Measurements from ENCODE around the gene GTF2A1L. TPM values are rescaled to one million over a fixed set of nuclear protein-coding genes. Genes with fewer than 3 reads are reported as not detected.

The GTF2A1L gene
- total RNA-seq, 1 donor from 2014 or later: not detected

DNA sequence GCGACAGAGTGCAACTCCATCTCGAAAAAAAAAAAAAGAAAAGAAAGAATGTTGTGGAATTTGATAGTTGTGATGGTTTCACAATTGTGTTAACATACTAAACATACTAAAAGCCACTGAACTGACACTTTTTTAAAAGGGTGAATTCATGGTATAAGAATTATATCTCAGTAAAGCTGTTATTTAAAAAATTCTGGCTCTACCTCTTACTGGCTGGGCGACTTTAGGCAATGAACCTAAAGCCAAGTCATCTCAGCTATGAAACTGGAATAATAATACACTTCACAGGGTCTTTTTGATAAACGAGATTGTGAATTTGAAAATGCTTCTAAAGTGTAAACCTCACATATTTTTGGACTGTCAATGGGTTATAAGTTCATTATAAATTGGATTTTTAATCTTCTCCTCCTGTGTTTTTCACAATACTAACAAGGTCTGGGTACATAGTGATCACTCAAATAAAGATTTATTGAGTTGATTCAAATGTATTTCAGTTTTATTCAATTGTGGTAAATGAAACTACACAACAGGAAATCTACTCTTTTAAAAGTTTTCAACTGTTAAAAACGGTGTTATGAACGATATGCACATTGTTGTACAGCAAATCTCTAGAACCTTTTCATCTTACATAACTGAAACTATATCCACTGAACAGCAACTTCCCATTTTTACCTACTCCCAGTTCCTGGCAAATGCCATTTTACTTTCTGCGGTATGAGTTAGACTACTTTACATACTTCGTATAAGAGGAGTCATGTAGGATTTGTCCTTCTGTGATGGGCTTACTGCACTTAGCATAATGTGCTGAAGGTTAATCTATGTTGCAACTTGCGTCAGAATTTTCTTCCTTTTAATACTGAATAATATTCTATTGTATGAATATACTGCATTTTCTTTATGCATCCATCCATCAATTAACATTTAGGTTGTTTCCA, 43.0 kb upstream of the GTF2A1L start:
- TF ChIP-seq CTCF (IDR thresholded peaks at IDR 0.05; ENCODE audit: unreplicated experiment): no peak
- H3K27ac Mint-ChIP-seq (ENCODE audit: unreplicated experiment): no peak overlapping the region
- no peaks in the 10 kb centered on the region for H3K4me1 Mint-ChIP-seq (ENCODE audit: unreplicated experiment)
- no peaks in the 10 kb centered on the region for H3K27me3 Mint-ChIP-seq (ENCODE audit: unreplicated experiment)
- no peak for DNase-seq (ENCODE audit: low spot score)
- H3K36me3 Mint-ChIP-seq (ENCODE audit: low read depth, unreplicated experiment): no peaks in the 10 kb centered on the region
- no peak overlapping the region for H3K4me3 Mint-ChIP-seq (ENCODE audit: unreplicated experiment)
- H3K9me3 Mint-ChIP-seq (ENCODE audit: unreplicated experiment): no peaks in the 10 kb centered on the region

GRCh38 chr2:48578313-48578712, 39.3 kb upstream of the GTF2A1L start:
- Mint-ChIP-seq H3K27ac (ENCODE audit: unreplicated experiment) (no peak overlapping the region), H3K9me3 (ENCODE audit: unreplicated experiment) (no peaks in the 10 kb centered on the region), H3K36me3 (ENCODE audit: low read depth, unreplicated experiment) (no peaks in the 10 kb centered on the region), H3K4me1 (ENCODE audit: unreplicated experiment) (no peaks in the 10 kb centered on the region), H3K27me3 (ENCODE audit: unreplicated experiment) (no peaks in the 10 kb centered on the region), H3K4me3 (ENCODE audit: unreplicated experiment) (no peak overlapping the region)
- DNase-seq (ENCODE audit: low spot score): no peak
- TF ChIP-seq CTCF (IDR thresholded peaks at IDR 0.05; ENCODE audit: unreplicated experiment): no peak

DNA sequence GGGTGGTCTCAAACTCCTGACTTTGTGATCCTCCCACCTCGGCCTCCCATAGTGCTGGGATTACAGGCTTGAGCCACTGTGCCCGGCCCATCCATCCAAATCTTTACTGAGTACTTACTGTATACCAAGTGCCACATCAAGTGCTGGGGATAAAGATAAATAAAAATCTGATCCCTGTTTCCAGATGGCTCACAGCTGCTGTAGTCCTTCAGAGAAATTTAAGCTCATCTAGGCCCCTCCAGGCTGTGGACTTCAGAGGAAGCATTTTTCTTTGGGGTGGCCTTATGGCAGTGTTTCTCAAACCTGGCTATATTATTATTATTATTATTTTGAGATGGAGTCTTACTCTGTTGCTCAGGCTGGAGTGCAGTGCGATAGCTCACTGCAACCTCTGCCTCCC, 33.7 kb upstream of the GTF2A1L start:
- Mint-ChIP-seq H3K9me3 (ENCODE audit: unreplicated experiment) (no peaks in the 10 kb centered on the region), H3K27ac (ENCODE audit: unreplicated experiment) (no peak overlapping the region), H3K4me3 (ENCODE audit: unreplicated experiment) (no peak overlapping the region), H3K4me1 (ENCODE audit: unreplicated experiment) (no peaks in the 10 kb centered on the region), H3K36me3 (ENCODE audit: low read depth, unreplicated experiment) (no peaks in the 10 kb centered on the region), H3K27me3 (ENCODE audit: unreplicated experiment) (no peaks in the 10 kb centered on the region)
- no peak for DNase-seq (ENCODE audit: low spot score)
- no peak for TF ChIP-seq CTCF (IDR thresholded peaks at IDR 0.05; ENCODE audit: unreplicated experiment)

DNA sequence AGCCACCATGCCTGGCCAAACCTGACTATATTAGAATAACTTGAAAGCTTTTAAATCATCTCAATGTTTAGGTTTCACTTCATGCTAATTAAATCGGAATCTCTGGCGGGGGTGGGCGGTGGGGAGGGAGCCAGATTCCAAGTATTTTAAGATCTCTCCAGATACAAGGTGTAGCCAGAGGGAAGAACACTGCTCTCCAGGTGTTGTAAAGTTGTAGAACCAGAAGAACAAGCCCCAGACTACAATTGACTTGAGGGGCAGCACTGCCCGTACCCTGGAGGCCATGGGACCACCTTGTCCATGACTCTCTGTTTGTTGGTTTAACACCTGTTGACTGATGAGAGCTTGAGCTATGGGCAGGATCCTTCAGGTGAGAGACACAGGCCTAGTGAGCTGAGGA, 33.1 kb upstream of the GTF2A1L start:
- Mint-ChIP-seq H3K36me3 (ENCODE audit: low read depth, unreplicated experiment) (no peaks in the 10 kb centered on the region), H3K4me1 (ENCODE audit: unreplicated experiment) (no peaks in the 10 kb centered on the region), H3K27ac (ENCODE audit: unreplicated experiment) (no peak overlapping the region), H3K4me3 (ENCODE audit: unreplicated experiment) (no peak overlapping the region), H3K27me3 (ENCODE audit: unreplicated experiment) (no peaks in the 10 kb centered on the region), H3K9me3 (ENCODE audit: unreplicated experiment) (no peaks in the 10 kb centered on the region)
- no peak for TF ChIP-seq CTCF (IDR thresholded peaks at IDR 0.05; ENCODE audit: unreplicated experiment)
- no peak for DNase-seq (ENCODE audit: low spot score)

DNA sequence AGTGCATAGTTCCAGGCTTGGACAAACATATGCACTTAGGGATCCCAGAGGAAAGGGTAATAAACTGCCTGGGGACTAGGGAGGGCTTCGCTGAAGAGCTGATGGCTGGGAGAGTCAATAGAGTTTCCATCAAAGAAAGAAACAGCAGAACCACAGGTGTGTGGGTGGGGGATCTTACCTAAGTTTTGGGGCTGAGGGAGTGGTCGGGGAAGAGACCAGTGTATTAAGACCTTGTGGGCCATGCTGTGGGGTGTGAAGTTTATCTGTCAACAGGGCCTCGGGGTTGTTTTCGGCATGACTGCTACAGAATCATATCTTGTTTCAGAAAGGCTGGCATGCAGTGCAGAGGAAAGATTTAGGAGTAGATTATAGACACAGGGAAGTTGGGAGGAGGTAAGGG, 31.2 kb upstream of the GTF2A1L start:
- no peaks in the 10 kb centered on the region for H3K27me3 Mint-ChIP-seq (ENCODE audit: unreplicated experiment)
- no peak for TF ChIP-seq CTCF (IDR thresholded peaks at IDR 0.05; ENCODE audit: unreplicated experiment)
- no peaks in the 10 kb centered on the region for H3K4me1 Mint-ChIP-seq (ENCODE audit: unreplicated experiment)
- DNase-seq (ENCODE audit: low spot score): no peak
- H3K36me3 Mint-ChIP-seq (ENCODE audit: low read depth, unreplicated experiment): no peaks in the 10 kb centered on the region
- H3K27ac Mint-ChIP-seq (ENCODE audit: unreplicated experiment): no peak overlapping the region
- H3K4me3 Mint-ChIP-seq (ENCODE audit: unreplicated experiment): no peak overlapping the region
- no peaks in the 10 kb centered on the region for H3K9me3 Mint-ChIP-seq (ENCODE audit: unreplicated experiment)
